A549 (cell line): ENCODE measurements around the gene PRKAR1B.

Experiments used
- CHD4 ChIP-seq: fragments of 200-600 bp; sonication (generic); IDR thresholded peaks from 2 replicates; pipeline ENCODE4 v1.6.1; 2016; ENCODE audit warnings: antibody characterized with exemption, mild to moderate bottlenecking, borderline replicate concordance
- CTCF ChIP-seq: fragments of >200 bp; sonication (Bioruptor Twin); formaldehyde crosslinking; IDR thresholded peaks from 3 replicates; pipeline ENCODE4 v1.5.1; 2016
- EHMT2 ChIP-seq: fragments of 200-600 bp; sonication (generic); IDR thresholded peaks from 2 replicates; pipeline ENCODE4 v1.6.1; 2016; ENCODE audit warnings: antibody characterized with exemption, low read depth, mild to moderate bottlenecking, moderate library complexity
- GATA3 ChIP-seq: IDR thresholded peaks from 2 replicates; pipeline ENCODE4 v1.6.1; 2012; ENCODE audit warnings: borderline replicate concordance
- HES2 ChIP-seq: fragments of >200 bp; sonication (Bioruptor Twin); formaldehyde crosslinking; IDR thresholded peaks from 2 replicates; pipeline ENCODE4 v1.6.1; 2016
- JUN ChIP-seq, 2 experiments: fragments of >200 bp; sonication (Bioruptor Twin); formaldehyde crosslinking; IDR thresholded peaks; 2 replicates in 1 of 2; 3 replicates in 1 of 2; pipeline ENCODE4 v1.6.1; 2016 to 2017
- MAX ChIP-seq: IDR thresholded peaks from 2 replicates; pipeline ENCODE4 v1.6.1; 2012
- NPAS2 ChIP-seq: fragments of 250-450 bp; sonication (Bioruptor Pico); IDR thresholded peaks from 2 replicates; pipeline ENCODE4 v1.8.0; 2022; ENCODE audit warnings: mild to moderate bottlenecking, moderate library complexity, borderline replicate concordance
- POLR2A ChIP-seq: IDR thresholded peaks from 2 replicates; pipeline ENCODE4 v1.6.1; 2012; ENCODE audit warnings: mild to moderate bottlenecking, low read length
- RAD21 ChIP-seq, 2 experiments: fragments of >200 bp in 1 of 2; sonication (Bioruptor Twin) in 1 of 2; formaldehyde crosslinking in 1 of 2; IDR thresholded peaks in 1 of 2; conservative IDR thresholded peaks in 1 of 2; 2 replicates in 1 of 2; 3 replicates in 1 of 2; pipeline ENCODE4 v1.6.1; 2012 to 2018; ENCODE audit warnings: inconsistent platforms in 1 of 2
- RCOR1 ChIP-seq: fragments of 150-350 bp; IDR thresholded peaks from 2 replicates; pipeline ENCODE4 v1.6.1; 2014; ENCODE audit warnings: antibody characterized with exemption, low read length, low read depth
- REST ChIP-seq: fragments of 200-600 bp; sonication (generic); IDR thresholded peaks from 2 replicates; pipeline ENCODE4 v1.6.1; 2016; ENCODE audit warnings: antibody characterized with exemption, mild to moderate bottlenecking, moderate library complexity
- SREBF2 ChIP-seq: fragments of 450-650 bp; IDR thresholded peaks from 2 replicates; pipeline ENCODE4 v1.6.1; 2014; ENCODE audit warnings: mild to moderate bottlenecking, moderate library complexity
- TP53 ChIP-seq: fragments of 250-450 bp; sonication (Bioruptor Pico); IDR thresholded peaks from 2 replicates; pipeline ENCODE4 v1.5.0; 2021; ENCODE audit warnings: mild to moderate bottlenecking, moderate library complexity

- TF ChIP-seq CTCF (no peak), MAX (no peak), REST (no peak), GATA3 (no peak), SREBF2 (no peak), RCOR1 (no peak), EHMT2 (no peak), CHD4 (no peak), POLR2A (no peak), RAD21 (conservative IDR thresholded peaks at IDR 0.05 in 1 of 2, IDR thresholded peaks at IDR 0.05 in 1 of 2) (no peak), NPAS2 (CRISPR knock-in tag) (no peak), TP53 (CRISPR knock-in tag) (no peak), HES2 (no peak), JUN (IDR thresholded peaks at IDR 0.05) (no peak)
These were observed 220.0 kb downstream of the PRKAR1B start for GRCh38 chr7:506921-507622.
